SK-N-SH (cell line): ENCODE results near the gene PFKFB3. TPM values are rescaled to one million over a fixed set of nuclear protein-coding genes. Genes with fewer than 3 reads are reported as not detected.

ENCODE experiments used
- CTCF ChIA-PET: fragments of 300-600, 350-600 bp; formaldehyde crosslinking; extraction: SDS; loops from one replicate; lab custom pipeline; 2021; lab: Yijun Ruan, JAX
- POLR2A ChIA-PET: fragments of 350-600 bp; sonication (Branson Sonifier 250); formaldehyde crosslinking; extraction: SDS; loops from one replicate; lab custom pipeline; 2020; ENCODE audit warnings: antibody characterized with exemption, inconsistent platforms; lab: Yijun Ruan, JAX
- DNase-seq: peaks from one replicate; pipeline ENCODE4 v3.0.0; 2012
- H2AFZ ChIP-seq: fragments of 200-600 bp; sonication (generic); 2 replicates; pipeline ENCODE4 v1.8.1; 2016; ENCODE audit warnings: antibody characterized with exemption, mild to moderate bottlenecking, low read depth
- H3F3A ChIP-seq: fragments of 200-600 bp; sonication (generic); replicated peaks from 2 replicates; pipeline ENCODE3; 2016; ENCODE audit warnings: antibody characterized with exemption, mild to moderate bottlenecking; ENCODE audit not compliant: insufficient read depth
- H3K27ac ChIP-seq, 2 experiments: fragments of 200-500 bp in 1 of 2; fragments of 200-600 bp in 1 of 2; sonication (Bioruptor generic) in 1 of 2; sonication (generic), shearing (Covaris generic) in 1 of 2; 2 replicates each; pipeline versions ENCODE4 v1.5.1 to v1.6.1; 2014 to 2016; ENCODE audit warnings: low read depth in 2 of 2, inconsistent platforms in 1 of 2, low read length in 1 of 2, mild to moderate bottlenecking in 1 of 2, mixed read lengths in 1 of 2
- H3K27me3 ChIP-seq: fragments of 200-600 bp; sonication (generic), shearing (Covaris generic); 2 replicates; pipeline ENCODE4 v1.6.1; 2016; ENCODE audit warnings: mixed run types; ENCODE audit not compliant: insufficient read depth
- H3K36me3 ChIP-seq, 2 experiments: fragments of 200-500 bp in 1 of 2; fragments of 200-600 bp in 1 of 2; sonication (Bioruptor generic) in 1 of 2; sonication (generic) in 1 of 2; replicated peaks in 1 of 2; 2 replicates each; pipeline versions ENCODE3 to v1.5.1; 2014 to 2016; ENCODE audit warnings: low read length in 1 of 2, mild to moderate bottlenecking in 1 of 2; ENCODE audit not compliant: insufficient read depth in 2 of 2, control insufficient read depth in 1 of 2
- H3K4me1 ChIP-seq, 2 experiments: fragments of 200-500 bp in 1 of 2; fragments of 200-600 bp in 1 of 2; sonication (Bioruptor generic) in 1 of 2; sonication (generic), shearing (Covaris generic) in 1 of 2; 2 replicates each; pipeline versions ENCODE4 v1.5.1 to v1.6.1; 2014 to 2016; ENCODE audit warnings: low read depth in 1 of 2, low read length in 1 of 2, mixed run types in 1 of 2; ENCODE audit not compliant: insufficient read depth in 2 of 2, control insufficient read depth in 1 of 2
- H3K4me2 ChIP-seq: fragments of 200-600 bp; sonication (generic), shearing (Covaris generic); 2 replicates; pipeline ENCODE4 v1.6.1; 2017; ENCODE audit warnings: mixed run types
- H3K4me3 ChIP-seq, 2 experiments: fragments of 200-500 bp in 1 of 2; fragments of 200-600 bp in 1 of 2; sonication (Bioruptor generic) in 1 of 2; sonication (generic), shearing (Covaris generic) in 1 of 2; 2 replicates each; pipeline versions ENCODE4 v1.5.1 to v1.8.1; 2014 to 2016; ENCODE audit warnings: low read depth in 2 of 2, inconsistent platforms in 1 of 2, low read length in 1 of 2, mild to moderate bottlenecking in 1 of 2, mixed read lengths in 1 of 2, moderate library complexity in 1 of 2
- H3K79me2 ChIP-seq: fragments of 200-600 bp; sonication (generic); 2 replicates; pipeline ENCODE4 v1.8.1; 2017; ENCODE audit warnings: mild to moderate bottlenecking; ENCODE audit not compliant: insufficient read depth
- H3K9ac ChIP-seq: fragments of 200-600 bp; sonication (generic); 2 replicates; pipeline ENCODE4 v1.6.1; 2017; ENCODE audit warnings: mixed run types
- H3K9me2 ChIP-seq: fragments of 200-600 bp; sonication (generic); 2 replicates; pipeline ENCODE4 v1.6.1; 2017; ENCODE audit warnings: mixed run types
- H3K9me3 ChIP-seq: fragments of 200-600 bp; sonication (generic); 2 replicates; pipeline ENCODE4 v1.6.1; 2017; ENCODE audit warnings: mixed run types, mild to moderate bottlenecking, moderate library complexity
- H4K20me1 ChIP-seq: fragments of 200-600 bp; sonication (generic); 2 replicates; pipeline ENCODE4 v1.6.1; 2017; ENCODE audit warnings: mild to moderate bottlenecking, mixed run types; ENCODE audit not compliant: insufficient read depth
- CHD2 ChIP-seq: fragments of 150-350 bp; IDR thresholded peaks from 2 replicates; pipeline ENCODE4 v1.6.1; 2018; ENCODE audit warnings: low read length; ENCODE audit not compliant: partially characterized antibody
- EP300 ChIP-seq, 2 experiments: IDR thresholded peaks; 2 replicates each; pipeline versions ENCODE4 v1.4.0 to v1.6.1; 2012; ENCODE audit warnings: borderline replicate concordance in 1 of 2, low read depth in 1 of 2, low read length in 1 of 2
- GABPA ChIP-seq: IDR thresholded peaks from 2 replicates; pipeline ENCODE4 v1.4.0; 2012; ENCODE audit warnings: low read depth, mild to moderate bottlenecking
- GATA2 ChIP-seq: sonication (generic); formaldehyde crosslinking; IDR thresholded peaks from 2 replicates; pipeline ENCODE4 v1.5.0; 2020; ENCODE audit warnings: mild to moderate bottlenecking, missing genetic modification reagents
- IRF3 ChIP-seq: fragments of 150-350 bp; IDR thresholded peaks from 2 replicates; pipeline ENCODE4 v1.6.1; 2016; ENCODE audit warnings: mild to moderate bottlenecking, low read depth, low read length
- MEF2A ChIP-seq: IDR thresholded peaks from 2 replicates; pipeline ENCODE4 v1.4.0; 2012; ENCODE audit warnings: low read depth, borderline replicate concordance
- MXI1 ChIP-seq: IDR thresholded peaks from 2 replicates; pipeline ENCODE4 v1.6.1; 2012; ENCODE audit warnings: mild to moderate bottlenecking, low read depth, low read length, improper control_type of control experiment
- NRF1 ChIP-seq: IDR thresholded peaks from 2 replicates; pipeline ENCODE4 v1.6.1; 2012; ENCODE audit warnings: low read depth, mild to moderate bottlenecking, low read length
- POLR2AphosphoS5 ChIP-seq: IDR thresholded peaks from 2 replicates; pipeline ENCODE4 v1.6.1; 2012; ENCODE audit warnings: low read depth, low read length
- REST ChIP-seq: IDR thresholded peaks from 2 replicates; pipeline ENCODE4 v1.6.1; 2012; ENCODE audit warnings: mild to moderate bottlenecking, low read depth, low read length, moderate library complexity
- SIN3A ChIP-seq: IDR thresholded peaks from 2 replicates; pipeline ENCODE4 v1.6.1; 2012; ENCODE audit warnings: low read depth, mild to moderate bottlenecking, low read length, moderate library complexity, borderline replicate concordance
- SMC3 ChIP-seq: IDR thresholded peaks from 2 replicates; pipeline ENCODE4 v1.6.1; 2012; ENCODE audit warnings: low read depth, low read length, improper control_type of control experiment
- TEAD4 ChIP-seq: IDR thresholded peaks from 2 replicates; pipeline ENCODE4 v1.4.0; 2012; ENCODE audit warnings: mild to moderate bottlenecking, borderline replicate concordance; ENCODE audit not compliant: insufficient read depth
- ZBTB33 ChIP-seq: IDR thresholded peaks from 2 replicates; pipeline ENCODE4 v1.4.0; 2012; ENCODE audit warnings: low read depth, borderline replicate concordance
- WGBS: methylation state at CpG from one replicate; pipeline ENCODE4 v1.1.6; 2017; ENCODE audit warnings: low lambda C conversion rate; 5-methylcytosine and 5-hydroxymethylcytosine counted together
- polyA plus RNA-seq, 3 experiments: library from polyadenylated mRNA; depleted of rRNA; stranded (reverse); fragments of >200 nt; gene quantifications; 2 replicates each; pipeline ENCODE4 v1.2.3, GENCODE V29; 2012
- TF ChIP-seq, protein P1 (sequence below): fragments of 150-350 bp; IDR thresholded peaks from 2 replicates; pipeline ENCODE4 v1.6.1; 2017; ENCODE audit warnings: antibody characterized with exemption, low read length, low read depth, borderline replicate concordance
- TF ChIP-seq, protein P2 (sequence below): IDR thresholded peaks from 2 replicates; pipeline ENCODE4; 2012
- TF ChIP-seq, protein P3 (sequence below): fragments of 200-600 bp; sonication (generic); IDR thresholded peaks from 2 replicates; pipeline ENCODE4 v1.6.1; 2017; ENCODE audit warnings: antibody characterized with exemption, mild to moderate bottlenecking, moderate library complexity
- TF ChIP-seq, protein P4 (sequence below): IDR thresholded peaks from 2 replicates; pipeline ENCODE4 v1.4.0; 2012; ENCODE audit warnings: low read depth, borderline replicate concordance

PFKFB3 gene
- polyA plus RNA-seq, 1 of the 3 experiments (the other 2 are of a cell fraction), result 59.7 TPM

DNA sequence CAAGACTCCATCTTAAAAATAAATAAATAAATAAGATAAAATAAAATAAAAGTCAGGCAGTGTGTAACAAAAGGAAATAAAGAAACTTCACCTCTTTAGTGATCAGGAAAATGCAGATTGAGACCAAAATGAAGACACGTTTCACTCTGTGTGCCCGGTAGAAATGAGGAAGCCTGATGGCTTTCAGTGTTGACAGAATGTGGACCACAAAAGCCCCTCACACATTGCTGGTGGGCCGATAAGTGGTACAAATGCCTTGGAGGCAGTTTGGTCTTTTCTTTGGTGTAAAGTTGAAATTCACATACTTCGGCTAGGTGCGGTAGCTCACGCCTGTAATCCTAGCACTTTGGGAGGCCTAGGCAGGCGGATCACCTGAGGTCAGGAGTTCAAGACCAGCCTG lies 44.5 kb upstream of the PFKFB3 start:
- H3K4me1 ChIP-seq, result peaks cover 0 to 9% of the 10 kb centered on the region in 2 experiments; a peak in 2 of 4 replicates
- TF ChIP-seq, protein P1, sequence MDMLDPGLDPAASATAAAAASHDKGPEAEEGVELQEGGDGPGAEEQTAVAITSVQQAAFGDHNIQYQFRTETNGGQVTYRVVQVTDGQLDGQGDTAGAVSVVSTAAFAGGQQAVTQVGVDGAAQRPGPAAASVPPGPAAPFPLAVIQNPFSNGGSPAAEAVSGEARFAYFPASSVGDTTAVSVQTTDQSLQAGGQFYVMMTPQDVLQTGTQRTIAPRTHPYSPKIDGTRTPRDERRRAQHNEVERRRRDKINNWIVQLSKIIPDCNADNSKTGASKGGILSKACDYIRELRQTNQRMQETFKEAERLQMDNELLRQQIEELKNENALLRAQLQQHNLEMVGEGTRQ, result no peak
- no peak for TF ChIP-seq EP300 (IDR thresholded peaks at IDR 0.05; ENCODE audit: borderline replicate concordance in 1 of 2, low read depth in 1 of 2, low read length in 1 of 2)
- no peak for TF ChIP-seq SIN3A
- no peak for TF ChIP-seq MXI1
- no peak for TF ChIP-seq SMC3
- no peak for TF ChIP-seq MEF2A
- no peak for TF ChIP-seq ZBTB33
- TF ChIP-seq CHD2, result no peak
- TF ChIP-seq IRF3, result no peak
- TF ChIP-seq, protein P2, sequence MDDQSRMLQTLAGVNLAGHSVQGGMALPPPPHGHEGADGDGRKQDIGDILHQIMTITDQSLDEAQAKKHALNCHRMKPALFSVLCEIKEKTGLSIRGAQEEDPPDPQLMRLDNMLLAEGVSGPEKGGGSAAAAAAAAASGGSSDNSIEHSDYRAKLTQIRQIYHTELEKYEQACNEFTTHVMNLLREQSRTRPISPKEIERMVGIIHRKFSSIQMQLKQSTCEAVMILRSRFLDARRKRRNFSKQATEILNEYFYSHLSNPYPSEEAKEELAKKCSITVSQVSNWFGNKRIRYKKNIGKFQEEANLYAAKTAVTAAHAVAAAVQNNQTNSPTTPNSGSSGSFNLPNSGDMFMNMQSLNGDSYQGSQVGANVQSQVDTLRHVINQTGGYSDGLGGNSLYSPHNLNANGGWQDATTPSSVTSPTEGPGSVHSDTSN, result no peak
- TF ChIP-seq, protein P3, sequence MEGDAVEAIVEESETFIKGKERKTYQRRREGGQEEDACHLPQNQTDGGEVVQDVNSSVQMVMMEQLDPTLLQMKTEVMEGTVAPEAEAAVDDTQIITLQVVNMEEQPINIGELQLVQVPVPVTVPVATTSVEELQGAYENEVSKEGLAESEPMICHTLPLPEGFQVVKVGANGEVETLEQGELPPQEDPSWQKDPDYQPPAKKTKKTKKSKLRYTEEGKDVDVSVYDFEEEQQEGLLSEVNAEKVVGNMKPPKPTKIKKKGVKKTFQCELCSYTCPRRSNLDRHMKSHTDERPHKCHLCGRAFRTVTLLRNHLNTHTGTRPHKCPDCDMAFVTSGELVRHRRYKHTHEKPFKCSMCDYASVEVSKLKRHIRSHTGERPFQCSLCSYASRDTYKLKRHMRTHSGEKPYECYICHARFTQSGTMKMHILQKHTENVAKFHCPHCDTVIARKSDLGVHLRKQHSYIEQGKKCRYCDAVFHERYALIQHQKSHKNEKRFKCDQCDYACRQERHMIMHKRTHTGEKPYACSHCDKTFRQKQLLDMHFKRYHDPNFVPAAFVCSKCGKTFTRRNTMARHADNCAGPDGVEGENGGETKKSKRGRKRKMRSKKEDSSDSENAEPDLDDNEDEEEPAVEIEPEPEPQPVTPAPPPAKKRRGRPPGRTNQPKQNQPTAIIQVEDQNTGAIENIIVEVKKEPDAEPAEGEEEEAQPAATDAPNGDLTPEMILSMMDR, result no peak
- no peak for TF ChIP-seq NRF1
- TF ChIP-seq POLR2AphosphoS5, result no peak
- TF ChIP-seq TEAD4, result no peak
- TF ChIP-seq GABPA, result no peak
- TF ChIP-seq, protein P4, sequence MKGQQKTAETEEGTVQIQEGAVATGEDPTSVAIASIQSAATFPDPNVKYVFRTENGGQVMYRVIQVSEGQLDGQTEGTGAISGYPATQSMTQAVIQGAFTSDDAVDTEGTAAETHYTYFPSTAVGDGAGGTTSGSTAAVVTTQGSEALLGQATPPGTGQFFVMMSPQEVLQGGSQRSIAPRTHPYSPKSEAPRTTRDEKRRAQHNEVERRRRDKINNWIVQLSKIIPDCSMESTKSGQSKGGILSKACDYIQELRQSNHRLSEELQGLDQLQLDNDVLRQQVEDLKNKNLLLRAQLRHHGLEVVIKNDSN, result no peak
- no peak for TF ChIP-seq GATA2 (CRISPR knock-in tag)
- TF ChIP-seq REST, result no peak
- TF ChIP-seq, all 33 proteins: peak for 0
- Histone ChIP-seq H3K9me3 (no peaks in the 10 kb centered on the region), H3K36me3 (no peaks in the 10 kb centered on the region), H2AFZ (no peak overlapping the region), H3K9me2 (no peaks in the 10 kb centered on the region), H3K27ac (peak overlapping the region in 1 of 2 experiments; percentile 95; a peak in 2 of 4 replicates), H4K20me1 (no peaks in the 10 kb centered on the region), H3K4me3 (no peak overlapping the region), H3F3A (peaks cover 13% of the 10 kb centered on the region), H3K9ac (peak overlapping the region; percentile 63; the same call in 1 of the 2 replicates), H3K79me2 (peaks cover 10% of the 10 kb centered on the region; the same call in 1 of the 2 replicates), H3K4me2 (no peak overlapping the region), H3K27me3 (no peaks in the 10 kb centered on the region)
- CTCF ChIA-PET, result no interaction called here
- 95% methylated on average over 7 of the region's 7 CpGs for WGBS
- POLR2A ChIA-PET, result no interaction called here
- no peak for DNase-seq
